GM12875 (cell line): Measurements from ENCODE around the gene DNAJC5.
"Not testable (repeated sequence)": the region's sequence is repeated elsewhere in the genome, so short reads cannot be mapped to it uniquely, and the experiment has no call there.

Source experiments
- H3K4me3 ChIP-seq: one replicate; pipeline ENCODE4 v1.5.1; 2011; ENCODE audit warnings: low read depth, low read length, control low read depth
- CTCF ChIP-seq: IDR thresholded peaks from 2 replicates; pipeline ENCODE4 v1.5.1; 2011; ENCODE audit warnings: low read depth, mild to moderate bottlenecking, control low read depth, inconsistent platforms, low read length, moderate library complexity, borderline replicate concordance; ENCODE audit not compliant: insufficient read depth

Gene DNAJC5

GRCh38 chr20:63913768-63914167 lies 18.8 kb downstream of the DNAJC5 start:
- H3K4me3 ChIP-seq: no peak overlapping the region
- no peak for TF ChIP-seq CTCF

GRCh38 chr20:63915471-63915870 lies 20.5 kb downstream of the DNAJC5 start:
- no peak for TF ChIP-seq CTCF
- no peak overlapping the region for H3K4me3 ChIP-seq

- not testable (repeated sequence) for H3K4me3 ChIP-seq
These were observed 21.5 kb downstream of the DNAJC5 start for GRCh38 chr20:63916371-63916939.

GRCh38 chr20:63917811-63918210 lies 22.9 kb downstream of the DNAJC5 start:
- no peak overlapping the region for H3K4me3 ChIP-seq

GRCh38 chr20:63919130-63919529 lies 24.2 kb downstream of the DNAJC5 start:
- TF ChIP-seq CTCF: no peak
- H3K4me3 ChIP-seq: no peak overlapping the region

More at GRCh38 chr20:63917811-63918210, 22.9 kb downstream of the DNAJC5 start:
- no peak for TF ChIP-seq CTCF

- TF ChIP-seq CTCF: no peak
- no peak overlapping the region for H3K4me3 ChIP-seq
These were observed 25.3 kb downstream of the DNAJC5 start for GRCh38 chr20:63920226-63920625.

- no peak overlapping the region for H3K4me3 ChIP-seq
These were observed 28.7 kb downstream of the DNAJC5 start for GRCh38 chr20:63923651-63924050.

More at GRCh38 chr20:63923651-63924050, 28.7 kb downstream of the DNAJC5 start:
- TF ChIP-seq CTCF: no peak
